Adrenal gland (tissue), 5 donors: ENCODE measurements around the gene CCDC146.

ENCODE experiments used
- POLR2A ChIP-seq, 2 donors: fragments of 450-650 bp; IDR thresholded peaks; one replicate each; pipeline ENCODE4 v1.6.1; 2017; ENCODE audit warnings: antibody characterized with exemption in 2 of 2, mild to moderate bottlenecking in 2 of 2, moderate library complexity in 1 of 2
- TF ChIP-seq, protein P1 (sequence below), 6 experiments: fragments of 450-650 bp in 4 of 6; fragments of 200-600 bp in 2 of 6; sonication (generic) in 1 of 6; IDR thresholded peaks; 1 replicate in 5 of 6; 2 replicates in 1 of 6; pipeline versions ENCODE4 v1.5.1 to v1.8.0; 2016 to 2021; ENCODE audit warnings: antibody characterized with exemption in 6 of 6, mild to moderate bottlenecking in 2 of 6, moderate library complexity in 1 of 6
- donor health status: DM: no; HTN: no; CAD: no.

DNA sequence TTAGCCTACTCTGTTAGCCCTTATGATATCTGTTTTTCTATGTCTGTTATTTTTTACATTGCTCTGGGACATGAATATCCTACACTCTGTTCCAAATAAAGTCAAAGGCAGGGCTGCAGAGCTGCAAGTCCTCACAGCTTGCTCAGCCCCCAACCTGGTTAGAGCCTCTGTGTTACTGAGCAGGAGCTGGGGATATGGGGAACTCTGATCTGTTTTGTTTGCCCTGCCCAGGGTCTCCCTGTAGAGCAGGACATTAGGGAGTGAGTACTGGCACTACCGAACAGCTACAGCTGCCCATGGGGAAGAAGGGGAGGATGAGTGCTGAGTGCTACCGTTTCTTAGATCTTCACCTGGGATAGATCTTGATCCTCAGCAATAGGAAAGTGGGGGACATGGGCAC lies 110.1 kb downstream of the CCDC146 start:
- no peak for TF ChIP-seq POLR2A (IDR thresholded peaks at IDR 0.05)
- TF ChIP-seq, protein P1, sequence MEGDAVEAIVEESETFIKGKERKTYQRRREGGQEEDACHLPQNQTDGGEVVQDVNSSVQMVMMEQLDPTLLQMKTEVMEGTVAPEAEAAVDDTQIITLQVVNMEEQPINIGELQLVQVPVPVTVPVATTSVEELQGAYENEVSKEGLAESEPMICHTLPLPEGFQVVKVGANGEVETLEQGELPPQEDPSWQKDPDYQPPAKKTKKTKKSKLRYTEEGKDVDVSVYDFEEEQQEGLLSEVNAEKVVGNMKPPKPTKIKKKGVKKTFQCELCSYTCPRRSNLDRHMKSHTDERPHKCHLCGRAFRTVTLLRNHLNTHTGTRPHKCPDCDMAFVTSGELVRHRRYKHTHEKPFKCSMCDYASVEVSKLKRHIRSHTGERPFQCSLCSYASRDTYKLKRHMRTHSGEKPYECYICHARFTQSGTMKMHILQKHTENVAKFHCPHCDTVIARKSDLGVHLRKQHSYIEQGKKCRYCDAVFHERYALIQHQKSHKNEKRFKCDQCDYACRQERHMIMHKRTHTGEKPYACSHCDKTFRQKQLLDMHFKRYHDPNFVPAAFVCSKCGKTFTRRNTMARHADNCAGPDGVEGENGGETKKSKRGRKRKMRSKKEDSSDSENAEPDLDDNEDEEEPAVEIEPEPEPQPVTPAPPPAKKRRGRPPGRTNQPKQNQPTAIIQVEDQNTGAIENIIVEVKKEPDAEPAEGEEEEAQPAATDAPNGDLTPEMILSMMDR (IDR thresholded peaks at IDR 0.05), result no peak
